22Rv1 (cell line): ENCODE data around the gene KIAA0586.

Experiments
- CTCF ChIP-seq: fragments of 450-650 bp; IDR thresholded peaks from 2 replicates; pipeline ENCODE4 v1.5.1; 2017; ENCODE audit warnings: mild to moderate bottlenecking
- ZFX ChIP-seq: fragments of 450-650 bp; IDR thresholded peaks from 2 replicates; pipeline ENCODE4 v1.6.1; 2017; ENCODE audit warnings: antibody characterized with exemption, borderline replicate concordance

GRCh38 chr14:58517592-58517991, 90.1 kb downstream of the KIAA0586 start:
- TF ChIP-seq CTCF (no peak), ZFX (no peak)
